CD4-positive, alpha-beta T cell treated with Interleukin-4 for 1 hour (primary cell): ENCODE data around the gene ELAPOR1.
"Not testable (repeated sequence)": the region's sequence is repeated elsewhere in the genome, so short reads cannot be mapped to it uniquely, and the experiment has no call there.

Experiments used
- DNase-seq, 2 donors: peaks; one replicate each; pipeline ENCODE4 v3.0.0-alpha.2; 2020 to 2022

Gene ELAPOR1

DNA sequence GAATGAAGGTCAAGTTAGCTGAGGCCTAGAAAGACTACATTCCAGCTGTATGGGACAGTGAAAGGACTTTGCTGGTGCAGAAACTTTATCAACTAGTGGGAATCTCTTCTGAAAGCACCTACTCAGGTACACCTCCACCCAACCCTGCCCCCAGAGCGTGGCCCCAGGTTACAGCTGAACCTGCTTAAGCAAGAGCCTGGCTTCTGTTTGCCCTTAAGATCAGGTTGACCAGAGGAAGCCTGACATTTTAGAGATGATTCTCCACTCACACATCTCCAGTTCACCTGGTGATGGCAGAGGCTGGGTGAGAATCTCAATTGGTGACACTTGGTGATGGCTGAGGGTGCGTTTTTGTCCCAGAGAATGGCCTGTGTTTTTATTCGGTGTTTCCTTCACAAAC is 24.0 kb downstream of the ELAPOR1 start:
- DNase-seq: no peak

DNA sequence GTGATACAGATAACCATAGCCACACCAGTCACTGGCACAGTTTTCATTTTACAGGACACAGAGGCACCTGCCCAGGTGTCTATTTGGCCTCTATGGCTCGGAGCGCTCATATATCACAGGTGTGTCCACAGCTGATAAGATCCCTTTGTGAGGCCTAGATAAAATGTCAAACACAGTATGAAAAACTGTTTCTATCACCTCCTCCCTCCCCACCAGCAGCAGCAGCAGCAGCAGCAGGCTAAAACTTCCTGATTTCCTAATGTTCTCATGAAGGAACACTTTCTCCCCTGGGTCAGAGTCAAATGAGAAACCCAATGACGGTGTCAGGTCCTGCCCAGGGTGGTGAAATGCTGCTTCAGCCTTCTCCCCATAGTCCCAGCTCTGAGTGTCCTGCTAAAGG is 24.4 kb downstream of the ELAPOR1 start:
- DNase-seq: no peak

GRCh38 chr1:109140392-109140791 is 26.5 kb downstream of the ELAPOR1 start:
- DNase-seq: no peak

DNA sequence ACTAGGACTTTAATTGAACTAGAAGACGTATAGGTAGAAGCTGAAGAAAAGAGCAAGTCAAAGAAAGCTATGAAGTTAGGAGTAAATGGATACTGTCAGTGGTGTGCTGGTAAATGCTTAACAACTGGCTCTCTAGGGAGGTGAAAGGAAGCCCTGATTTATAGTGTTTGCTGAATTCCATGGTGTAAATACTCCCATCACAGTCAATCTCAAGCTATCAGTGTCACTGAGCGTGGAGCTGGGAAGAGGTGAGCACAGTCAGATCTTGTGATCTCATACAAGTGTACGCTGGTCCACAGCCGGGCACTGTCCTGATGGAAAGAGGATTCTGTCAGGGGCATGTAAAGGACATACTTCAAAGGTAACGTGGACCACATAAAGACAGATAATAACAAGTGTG is 28.3 kb downstream of the ELAPOR1 start:
- DNase-seq: no peak

- DNase-seq: not testable (repeated sequence)
Observed at GRCh38 chr1:109142725-109143124, 28.8 kb downstream of the ELAPOR1 start.

- DNase-seq: no peak
Observed at GRCh38 chr1:109148987-109149561, 35.2 kb downstream of the ELAPOR1 start.

DNA sequence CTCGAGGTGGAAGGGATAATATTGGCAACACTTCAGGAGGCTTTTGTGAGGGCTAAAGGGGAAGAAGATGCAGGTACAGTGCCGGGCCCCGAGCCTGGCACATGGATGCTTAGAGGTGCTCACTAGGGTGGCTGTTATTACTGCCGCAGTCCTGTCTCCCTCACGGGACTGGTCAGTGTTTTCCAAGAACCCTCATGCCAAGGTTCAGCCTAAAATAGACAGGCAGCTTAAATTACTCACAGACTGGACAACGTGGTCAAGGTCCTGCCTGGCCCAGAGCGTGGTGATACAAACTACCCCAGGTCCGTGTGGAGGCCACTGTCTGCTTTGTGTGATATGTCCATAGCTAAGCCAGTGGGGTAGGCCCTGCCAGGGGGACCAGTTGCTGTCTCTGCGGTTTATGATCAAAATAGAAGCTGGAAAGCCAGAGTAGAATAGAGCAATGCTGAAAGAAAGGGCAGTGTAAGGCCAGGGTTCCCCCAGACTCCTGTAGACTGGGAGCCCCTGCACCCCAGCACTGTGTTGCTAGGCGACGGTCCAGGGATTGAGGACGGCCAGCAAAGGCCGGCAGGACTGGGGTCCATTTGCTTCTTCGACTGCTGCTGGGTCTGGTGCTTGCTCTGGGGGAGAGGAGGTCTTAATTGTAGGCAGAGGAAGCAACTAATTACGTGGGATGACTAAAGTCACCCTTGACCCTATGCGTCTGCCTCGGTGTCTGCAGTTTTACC is 36.1 kb downstream of the ELAPOR1 start:
- DNase-seq: no peak

- DNase-seq: no peak
Observed at GRCh38 chr1:109151146-109151990, 37.5 kb downstream of the ELAPOR1 start.

GRCh38 chr1:109152196-109152595 is 38.3 kb downstream of the ELAPOR1 start:
- DNase-seq: no peak

GRCh38 chr1:109156916-109157385 is 43.0 kb downstream of the ELAPOR1 start:
- no peak for DNase-seq

DNA sequence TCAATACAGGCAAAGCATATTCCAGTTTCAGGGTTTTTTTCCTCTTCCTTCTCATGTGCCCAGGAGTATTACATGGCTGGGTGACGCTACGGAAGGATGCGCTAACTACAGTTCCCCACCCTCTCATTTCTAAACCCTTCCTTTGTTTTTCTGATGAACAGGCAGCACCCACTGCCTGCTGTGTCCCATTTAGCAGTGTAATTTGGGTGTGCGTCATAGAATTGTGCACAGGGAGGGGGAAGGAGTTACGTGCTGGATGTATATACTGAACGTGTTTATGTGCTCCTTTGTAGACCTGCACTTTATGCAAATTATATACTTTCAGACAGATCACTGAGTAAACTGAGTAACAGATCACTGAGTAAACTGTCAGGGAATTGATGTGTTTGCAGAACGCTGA is 44.5 kb downstream of the ELAPOR1 start:
- no peak for DNase-seq

GRCh38 chr1:109159326-109159725 is 45.4 kb downstream of the ELAPOR1 start:
- no peak for DNase-seq

- DNase-seq: no peak
Observed at GRCh38 chr1:109160071-109160840, 46.3 kb downstream of the ELAPOR1 start.

DNA sequence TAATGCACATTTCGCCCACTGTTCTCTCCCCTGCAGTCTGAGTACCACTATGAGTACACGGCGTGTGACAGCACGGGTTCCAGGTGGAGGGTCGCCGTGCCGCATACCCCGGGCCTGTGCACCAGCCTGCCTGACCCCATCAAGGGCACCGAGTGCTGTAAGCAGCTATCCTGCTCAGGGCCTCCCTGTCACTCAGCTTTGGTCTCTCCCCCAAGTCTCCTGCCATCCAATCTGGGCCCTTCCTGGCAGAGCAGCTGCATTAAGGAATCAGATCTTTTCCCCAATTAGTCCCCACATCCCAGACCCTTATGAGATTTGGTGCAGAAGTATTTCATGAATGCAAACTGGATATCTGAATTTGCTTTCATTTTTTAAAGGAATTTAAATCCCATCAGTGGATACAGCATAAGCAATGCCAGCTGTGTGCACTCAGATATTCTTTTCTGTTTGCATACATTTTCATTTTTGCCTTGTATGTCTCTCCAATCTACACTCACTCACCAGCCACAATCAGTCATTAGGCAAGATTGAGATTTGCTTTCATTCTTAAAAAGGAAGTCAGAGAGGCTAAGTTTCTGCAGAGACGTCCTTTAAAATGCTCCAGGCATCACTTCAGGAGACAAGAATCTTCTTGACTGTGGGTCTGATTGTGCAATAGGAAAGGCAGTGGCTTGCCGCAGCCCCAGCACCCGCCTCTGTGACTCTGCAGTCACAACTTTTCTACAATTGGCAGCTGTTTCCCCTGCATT is 48.1 kb downstream of the ELAPOR1 start:
- peak; percentile 32 to 41 for DNase-seq

DNA sequence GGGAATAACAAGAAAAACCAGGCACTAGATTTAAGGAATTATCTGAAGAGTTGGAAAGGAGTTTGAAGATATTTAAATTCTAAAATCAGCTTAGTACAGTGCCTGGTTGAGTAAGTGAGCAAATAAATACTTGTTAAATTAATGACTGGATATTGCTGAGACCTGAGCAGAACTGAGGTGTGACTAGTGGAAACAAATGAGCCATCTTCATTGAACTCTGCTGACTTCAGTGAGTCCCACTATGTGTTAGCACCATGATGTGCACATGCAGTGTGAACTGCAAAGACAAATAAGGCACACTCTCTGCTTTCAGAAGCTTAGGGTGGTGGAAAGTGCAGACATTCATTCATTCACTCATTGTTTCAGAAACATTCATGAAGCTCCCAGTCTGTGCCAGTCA is 48.7 kb downstream of the ELAPOR1 start:
- no peak for DNase-seq

DNA sequence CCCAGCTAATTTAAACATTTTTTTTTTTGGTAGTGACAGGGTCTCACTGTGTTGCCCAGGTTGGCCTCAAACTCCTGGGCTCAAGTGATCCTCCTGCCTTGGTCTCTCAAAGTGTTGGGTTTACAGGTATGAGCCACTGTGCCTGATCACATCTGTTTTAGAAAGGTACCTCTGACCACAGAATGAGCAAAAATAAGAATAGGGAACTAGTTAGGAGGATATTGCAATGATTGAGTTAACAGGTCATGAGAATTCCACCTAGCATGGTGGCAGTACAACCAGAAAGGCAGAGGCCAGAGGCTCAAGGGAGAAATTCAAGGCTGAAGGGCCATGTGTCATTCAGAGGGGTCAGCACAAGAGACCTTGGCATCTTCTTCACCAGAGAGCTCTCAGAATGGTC is 49.6 kb downstream of the ELAPOR1 start:
- no peak for DNase-seq
